Stromal cell of bone marrow (primary cell): ENCODE results near the gene CDC37L1.
"Not testable (repeated sequence)": the region's sequence is repeated elsewhere in the genome, so short reads cannot be mapped to it uniquely, and the experiment has no call there.

Source experiments
- DNase-seq: peaks from one replicate; pipeline ENCODE4 v3.0.0-alpha.2; 2012; ENCODE audit warnings: low read depth

CDC37L1 gene

DNA sequence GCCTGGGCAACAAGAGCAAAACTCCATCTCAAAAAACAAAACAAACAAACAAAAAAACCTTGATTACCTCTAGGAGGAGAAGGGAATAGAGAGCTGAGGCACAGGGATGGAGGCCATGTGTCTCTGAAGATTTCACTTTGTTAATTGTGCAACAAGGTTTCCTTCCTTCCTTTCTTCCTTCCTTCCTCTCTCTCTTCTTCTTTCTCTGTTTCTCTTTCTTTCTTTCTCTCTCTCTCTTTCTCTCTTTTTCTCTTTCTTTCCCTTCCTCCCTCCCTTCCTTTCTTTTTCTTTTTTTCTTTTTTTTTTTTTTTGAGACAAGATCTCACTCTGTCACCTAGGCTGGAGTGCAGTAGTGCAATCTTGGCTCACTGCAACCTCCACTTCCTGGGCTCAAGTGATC, 75.2 kb downstream of the CDC37L1 start:
- DNase-seq: not testable (repeated sequence)

DNA sequence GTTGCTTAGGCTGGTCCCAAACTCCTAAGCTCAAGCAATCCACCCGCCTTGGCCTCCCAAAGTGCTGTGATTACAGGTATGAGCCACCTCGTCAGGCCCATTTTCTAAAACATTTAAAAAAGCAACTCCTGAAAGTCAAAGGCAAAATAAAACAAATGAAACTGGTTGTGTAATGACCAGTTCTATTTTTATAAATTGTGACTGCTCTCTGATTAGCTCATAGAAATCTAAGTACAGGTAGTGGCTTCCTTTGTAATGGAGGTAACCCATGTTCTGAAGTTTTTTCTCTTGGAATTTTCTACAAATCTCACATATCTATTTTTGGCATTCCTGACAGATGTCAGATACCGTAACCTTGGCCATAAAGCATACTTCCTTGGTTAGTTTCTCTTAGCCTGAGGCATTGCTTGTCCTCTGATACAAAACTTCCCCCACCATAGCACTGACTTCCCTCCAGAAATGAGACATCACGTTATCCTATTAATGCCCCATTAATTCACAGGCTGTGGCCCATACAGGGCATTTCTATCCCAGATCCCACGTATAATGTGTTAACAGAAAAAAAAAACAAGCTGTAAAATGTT, 75.7 kb downstream of the CDC37L1 start:
- DNase-seq: no peak

DNA sequence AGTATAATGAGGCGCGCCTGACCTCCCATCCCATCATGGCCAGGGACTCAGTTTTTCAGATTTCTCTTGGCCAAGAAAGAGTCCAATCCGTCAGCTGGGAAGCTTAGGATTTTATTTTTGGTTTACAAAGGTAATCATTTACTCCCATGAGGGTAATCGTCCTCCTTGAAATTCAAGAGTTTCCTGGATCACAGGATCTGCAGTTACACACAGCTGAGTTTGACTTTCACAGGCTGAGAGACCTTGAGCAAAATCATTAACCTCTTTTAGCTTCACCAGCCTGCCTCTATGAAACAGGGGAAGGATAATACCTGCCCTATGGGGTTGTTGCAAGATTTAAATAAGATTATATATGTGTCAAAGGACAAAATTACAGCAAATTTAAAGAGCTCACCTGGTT, 77.1 kb downstream of the CDC37L1 start:
- no peak for DNase-seq
